Naive thymus-derived CD4-positive, alpha-beta T cell (primary cell): ENCODE measurements around the gene ACSS3. TPM values are rescaled to one million over a fixed set of nuclear protein-coding genes. Genes with fewer than 3 reads are reported as not detected.
"Not testable (repeated sequence)": the region's sequence is repeated elsewhere in the genome, so short reads cannot be mapped to it uniquely, and the experiment has no call there.

ENCODE experiments used
- ATAC-seq: fragments of 150-1000 bp; cut with Tn5 transposase; 2 replicates; pipeline ENCODE4 v1.10.0; 2021; ENCODE audit warnings: mild to moderate bottlenecking, moderate library complexity
- CTCF ChIA-PET: fragments of 350-600 bp; sonication (Branson Sonifier 250); formaldehyde crosslinking; loops from one replicate; lab custom pipeline; 2021; ENCODE audit warnings: antibody characterized with exemption; lab: Charles Lee
- POLR2A ChIA-PET: fragments of 350-600 bp; sonication (Branson Sonifier 250); formaldehyde crosslinking; loops from one replicate; lab custom pipeline; 2021; ENCODE audit warnings: antibody characterized with exemption, inconsistent platforms; lab: Charles Lee
- DNase-seq, 9 donors: peaks; one replicate each; pipeline versions ENCODE4 v3.0.0 to v3.0.0-alpha.2; 2020 to 2022; ENCODE audit warnings: mixed read lengths in 1 of 9
- H3K27ac ChIP-seq: one replicate; pipeline ENCODE4 v1.7.0; 2013; ENCODE audit warnings: mild to moderate bottlenecking, low read depth, low read length, moderate library complexity
- H3K27me3 ChIP-seq, 2 donors: one replicate each; pipeline ENCODE4 v1.7.0; 2013; ENCODE audit warnings: low read length in 2 of 2, mild to moderate bottlenecking in 2 of 2, moderate library complexity in 2 of 2; ENCODE audit not compliant: control insufficient read depth in 2 of 2, insufficient read depth in 2 of 2
- H3K36me3 ChIP-seq, 3 experiments: 1 replicate in 2 of 3; 2 replicates in 1 of 3; pipeline ENCODE4 v1.7.0; 2013; ENCODE audit warnings: low read length in 3 of 3, mild to moderate bottlenecking in 3 of 3, moderate library complexity in 1 of 3; ENCODE audit not compliant: insufficient read depth in 3 of 3, control insufficient read depth in 2 of 3
- H3K4me1 ChIP-seq, 2 donors: one replicate each; pipeline ENCODE4 v1.7.0; 2013; ENCODE audit warnings: low read length in 2 of 2, mild to moderate bottlenecking in 2 of 2, moderate library complexity in 1 of 2; ENCODE audit not compliant: control insufficient read depth in 2 of 2, insufficient read depth in 2 of 2
- H3K4me3 ChIP-seq: 2 replicates; pipeline ENCODE4 v1.7.0; 2013; ENCODE audit warnings: mild to moderate bottlenecking, low read length
- H3K9me3 ChIP-seq, 3 experiments: 1 replicate in 2 of 3; 2 replicates in 1 of 3; pipeline ENCODE4 v1.7.0; 2013; ENCODE audit warnings: low read length in 3 of 3; ENCODE audit not compliant: control insufficient read depth in 2 of 3
- H3K27ac Mint-ChIP-seq, 9 donors: one replicate each; pipeline ENCODE4 v1.8.0; 2020 to 2022; ENCODE audit warnings: mixed read lengths in 9 of 9, mild to moderate bottlenecking in 8 of 9, moderate library complexity in 5 of 9, inconsistent platforms in 2 of 9
- H3K27me3 Mint-ChIP-seq, 5 donors: one replicate each; pipeline ENCODE4 v1.8.0; 2021 to 2022; ENCODE audit warnings: mixed read lengths in 5 of 5, mild to moderate bottlenecking in 1 of 5
- H3K36me3 Mint-ChIP-seq, 5 donors: one replicate each; pipeline ENCODE4 v1.8.0; 2020 to 2022; ENCODE audit warnings: mixed read lengths in 5 of 5, mild to moderate bottlenecking in 3 of 5, inconsistent platforms in 1 of 5
- H3K4me1 Mint-ChIP-seq, 7 donors: one replicate each; pipeline ENCODE4 v1.8.0; 2020 to 2022; ENCODE audit warnings: mixed read lengths in 7 of 7, mild to moderate bottlenecking in 3 of 7, inconsistent platforms in 1 of 7
- H3K4me3 Mint-ChIP-seq, 10 donors: one replicate each; pipeline ENCODE4 v1.8.0; 2020 to 2022; ENCODE audit warnings: mild to moderate bottlenecking in 10 of 10, mixed read lengths in 10 of 10, moderate library complexity in 6 of 10, inconsistent platforms in 2 of 10
- H3K9me3 Mint-ChIP-seq, 11 donors: one replicate each; pipeline ENCODE4 v1.8.0; 2020 to 2022; ENCODE audit warnings: mixed read lengths in 11 of 11, mild to moderate bottlenecking in 4 of 11, inconsistent platforms in 1 of 11, moderate library complexity in 1 of 11
- intact Hi-C, 2 donors: fragments of 100-400 bp; cut with micrococcal nuclease; formaldehyde crosslinking; loops; one replicate each; pipeline ENCODE4 v1.15.1; 2023
- polyA plus RNA-seq, 2 donors: library from polyadenylated mRNA; unstranded; fragments of 300-500 nt; fragmentation: Illumina TruSeq; gene quantifications; one replicate each; pipeline ENCODE4 v1.2.3, GENCODE V29; 2021
- total RNA-seq, 6 experiments: library from RNA in 5 of 6; stranded (reverse) in 5 of 6; gene quantifications; 1 replicate in 5 of 6; 2 replicates in 1 of 6; pipeline ENCODE4 v1.2.3 and lab custom pipeline; 2021 to 2026

The ACSS3 gene
- total and polyA plus RNA-seq, 7 experiments from 2014 or later: 0.49 TPM; not detected in 6

DNA sequence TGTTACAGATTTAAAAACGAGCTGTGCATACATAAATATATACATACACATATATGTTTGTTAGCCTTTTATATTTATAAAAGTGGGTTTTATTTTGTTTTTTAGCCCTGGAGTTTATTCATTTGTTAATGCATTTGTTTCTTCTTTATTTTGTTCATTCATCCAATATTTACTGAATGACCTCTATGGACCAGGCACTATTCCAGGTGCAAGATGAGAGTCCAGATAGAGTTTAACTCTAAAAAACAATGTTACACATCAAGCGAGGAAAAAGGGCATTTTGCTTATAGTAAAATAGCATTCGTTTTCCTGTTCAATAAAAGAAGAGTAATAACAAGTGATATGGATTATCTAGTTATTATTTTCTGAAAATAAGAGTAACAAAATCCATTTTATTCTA is 14.2 kb downstream of the ACSS3 start:
- H3K36me3 Mint-ChIP-seq: no peaks in the 10 kb centered on the region
- no peaks in the 10 kb centered on the region for H3K4me1 Mint-ChIP-seq
- Histone ChIP-seq H3K27me3 (no peaks in the 10 kb centered on the region), H3K9me3 (no peaks in the 10 kb centered on the region), H3K4me3 (no peak overlapping the region), H3K36me3 (no peaks in the 10 kb centered on the region), H3K27ac (no peak overlapping the region), H3K4me1 (no peaks in the 10 kb centered on the region)
- CTCF ChIA-PET: no interaction called here
- no peak for ATAC-seq
- intact Hi-C loops: no loop called here
- no peak overlapping the region for H3K27ac Mint-ChIP-seq
- H3K27me3 Mint-ChIP-seq: no peaks in the 10 kb centered on the region
- POLR2A ChIA-PET: no interaction called here
- peaks cover 0 to 6% (median 0%) of the 10 kb centered on the region in 11 donors for H3K9me3 Mint-ChIP-seq
- DNase-seq: no peak
- H3K4me3 Mint-ChIP-seq: no peak overlapping the region

- Histone ChIP-seq H3K27me3 (no peaks in the 10 kb centered on the region), H3K27ac (no peak overlapping the region), H3K9me3 (no peaks in the 10 kb centered on the region), H3K36me3 (no peaks in the 10 kb centered on the region), H3K4me1 (no peaks in the 10 kb centered on the region), H3K4me3 (no peak overlapping the region)
- ChIA-PET CTCF (no interaction called here), POLR2A (interaction anchor here (0.6 kb wide), 1 partner anchor 63 kb away, joined by 3 read pairs; no protein-coding TSS in a partner anchor)
- H3K36me3 Mint-ChIP-seq: no peaks in the 10 kb centered on the region
- intact Hi-C loops: no loop called here
- H3K9me3 Mint-ChIP-seq: peaks cover 0 to 16% (median 0%) of the 10 kb centered on the region in 11 donors
- no peaks in the 10 kb centered on the region for H3K4me1 Mint-ChIP-seq
- ATAC-seq (no peak), DNase-seq (no peak)
- H3K27me3 Mint-ChIP-seq: no peaks in the 10 kb centered on the region
- H3K27ac Mint-ChIP-seq: no peak overlapping the region
- H3K4me3 Mint-ChIP-seq: no peak overlapping the region
Observed at GRCh38 chr12:81094718-81095360, 17.0 kb downstream of the ACSS3 start.

- Mint-ChIP-seq H3K4me3 (no peak overlapping the region), H3K4me1 (no peaks in the 10 kb centered on the region), H3K27ac (no peak overlapping the region), H3K36me3 (no peaks in the 10 kb centered on the region), H3K27me3 (no peaks in the 10 kb centered on the region), H3K9me3 (peaks cover 0 to 16% (median 0%) of the 10 kb centered on the region in 11 donors)
- Histone ChIP-seq H3K4me3 (no peak overlapping the region), H3K27ac (no peak overlapping the region), H3K9me3 (no peaks in the 10 kb centered on the region), H3K27me3 (no peaks in the 10 kb centered on the region), H3K36me3 (no peaks in the 10 kb centered on the region), H3K4me1 (no peaks in the 10 kb centered on the region)
- no peak for DNase-seq
- ChIA-PET POLR2A (interaction anchor here (0.6 kb wide), 1 partner anchor 63 kb away, joined by 3 read pairs; no protein-coding TSS in a partner anchor), CTCF (no interaction called here)
- ATAC-seq: no peak
- intact Hi-C loops: no loop called here
Observed at GRCh38 chr12:81095501-81096232, 17.8 kb downstream of the ACSS3 start.

DNA sequence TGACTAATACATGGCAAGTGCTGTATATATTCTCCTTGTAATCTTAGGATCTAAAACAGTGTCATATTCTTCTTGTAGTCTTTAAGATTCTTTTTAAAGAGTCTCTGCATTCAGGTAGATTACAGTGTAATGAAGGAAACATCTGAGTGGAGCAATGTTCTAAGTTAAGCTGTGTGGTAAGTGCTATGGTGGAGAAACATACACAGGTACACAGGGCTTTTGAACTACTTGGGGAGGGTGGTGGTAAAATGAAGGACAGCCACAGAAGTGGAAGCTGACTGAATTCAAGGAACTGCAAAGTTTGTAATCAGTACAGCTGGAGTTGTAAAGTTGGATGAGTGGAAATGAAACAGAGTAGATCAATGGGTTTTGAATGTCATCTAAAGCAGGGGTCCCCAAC is 27.8 kb downstream of the ACSS3 start:
- no peaks in the 10 kb centered on the region for H3K36me3 ChIP-seq
- peaks cover 0 to 11% (median 2%) of the 10 kb centered on the region in 11 donors for H3K9me3 Mint-ChIP-seq
- ChIA-PET CTCF (no interaction called here), POLR2A (no interaction called here)
- H3K27me3 Mint-ChIP-seq: no peaks in the 10 kb centered on the region
- H3K36me3 Mint-ChIP-seq: no peaks in the 10 kb centered on the region
- no peak overlapping the region for H3K4me3 ChIP-seq
- H3K27ac ChIP-seq: no peak overlapping the region
- no peaks in the 10 kb centered on the region for H3K9me3 ChIP-seq
- H3K27me3 ChIP-seq: no peaks in the 10 kb centered on the region
- no peak for DNase-seq
- intact Hi-C loops: no loop called here
- ATAC-seq: no peak
- no peak overlapping the region for H3K27ac Mint-ChIP-seq
- H3K4me3 Mint-ChIP-seq: no peak overlapping the region
- no peaks in the 10 kb centered on the region for H3K4me1 ChIP-seq
- peaks cover 0 to 2% (median 0%) of the 10 kb centered on the region in 7 donors for H3K4me1 Mint-ChIP-seq

- CTCF ChIA-PET: no interaction called here
- H3K36me3 ChIP-seq: no peaks in the 10 kb centered on the region
- no peaks in the 10 kb centered on the region for H3K4me1 Mint-ChIP-seq
- no peaks in the 10 kb centered on the region for H3K4me1 ChIP-seq
- H3K27ac ChIP-seq: no peak overlapping the region
- H3K9me3 ChIP-seq: no peaks in the 10 kb centered on the region
- H3K27ac Mint-ChIP-seq: no peak overlapping the region
- no peak overlapping the region for H3K4me3 ChIP-seq
- H3K9me3 Mint-ChIP-seq: peaks cover 0 to 9% (median 5%) of the 10 kb centered on the region in 11 donors
- H3K27me3 Mint-ChIP-seq: no peaks in the 10 kb centered on the region
- ATAC-seq: no peak
- H3K27me3 ChIP-seq: no peaks in the 10 kb centered on the region
- H3K4me3 Mint-ChIP-seq: no peak overlapping the region
- intact Hi-C loops: no loop called here
- no peak for DNase-seq
- POLR2A ChIA-PET: no interaction called here
- H3K36me3 Mint-ChIP-seq: no peaks in the 10 kb centered on the region
Observed at GRCh38 chr12:81114226-81114625, 36.3 kb downstream of the ACSS3 start.

- H3K4me1 ChIP-seq, DNase-seq, H3K4me3 ChIP-seq, H3K27me3 ChIP-seq, H3K27me3 Mint-ChIP-seq, H3K4me1 Mint-ChIP-seq, H3K36me3 Mint-ChIP-seq, CTCF ChIA-PET, POLR2A ChIA-PET, H3K9me3 ChIP-seq, intact Hi-C loops, ATAC-seq, H3K27ac ChIP-seq, H3K36me3 ChIP-seq, H3K4me3 Mint-ChIP-seq: not testable (repeated sequence)
- peaks cover 0 to 18% (median 4%) of the 10 kb centered on the region in 11 donors for H3K9me3 Mint-ChIP-seq
- peak overlapping the region in 1 of 9 donors; percentile 11 for H3K27ac Mint-ChIP-seq
Observed at GRCh38 chr12:81119069-81119468, 41.2 kb downstream of the ACSS3 start.

DNA sequence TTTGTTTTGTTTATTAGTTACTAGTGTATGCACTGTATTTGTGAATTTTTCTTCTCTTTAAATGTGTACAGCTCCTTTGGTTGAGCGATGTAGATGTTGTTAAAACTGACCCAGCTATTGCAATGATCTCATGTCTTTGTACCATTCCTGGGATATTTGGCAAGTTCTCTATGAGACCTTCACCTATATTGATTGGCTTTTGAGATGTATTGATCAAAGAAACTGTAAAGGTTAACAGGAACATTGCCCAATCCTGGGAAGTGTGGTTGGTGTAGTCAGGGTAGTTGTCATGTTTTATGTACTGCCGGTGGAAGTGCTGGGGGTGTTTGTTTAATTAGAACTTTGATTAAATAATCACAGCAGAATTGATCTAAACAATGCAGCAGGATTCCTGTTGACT is 43.1 kb downstream of the ACSS3 start:
- ChIA-PET POLR2A (no interaction called here), CTCF (no interaction called here)
- Histone ChIP-seq H3K4me3 (no peak overlapping the region), H3K9me3 (no peaks in the 10 kb centered on the region), H3K27ac (no peak overlapping the region), H3K36me3 (no peaks in the 10 kb centered on the region), H3K27me3 (no peaks in the 10 kb centered on the region), H3K4me1 (no peaks in the 10 kb centered on the region)
- DNase-seq (no peak), ATAC-seq (no peak)
- Mint-ChIP-seq H3K4me3 (no peak overlapping the region), H3K4me1 (no peaks in the 10 kb centered on the region), H3K27me3 (no peaks in the 10 kb centered on the region), H3K36me3 (no peaks in the 10 kb centered on the region), H3K27ac (no peak overlapping the region), H3K9me3 (peaks cover 2 to 24% (median 6%) of the 10 kb centered on the region in 11 donors)
- intact Hi-C loops: no loop called here
